ENCODE data around the gene PIK3CB.
A peak's percentile ranks its signal among the peaks of the same experiment; 100 is the strongest.
"Not testable (repeated sequence)": the region's sequence is repeated elsewhere in the genome, so short reads cannot be mapped to it uniquely, and the experiment has no call there.

PIK3CB gene

GRCh38 chr3:138640537-138640936 is 194.2 kb downstream of the PIK3CB start:
- Histone ChIP-seq H3K9ac (ENCODE audit: low read depth in 1 of 2, low read length in 2 of 2) (no peak overlapping the region), H3K27ac (ENCODE audit: low read depth in 2 of 2, low read length in 2 of 2) (no peak overlapping the region), H3K9me3 (ENCODE audit: control insufficient read depth in 2 of 2, low read length in 2 of 2) (peaks cover 0 to 2% of the 10 kb centered on the region in 2 donors)

GRCh38 chr3:138638641-138639040 is 196.1 kb downstream of the PIK3CB start:
- Histone ChIP-seq H3K36me3 (ENCODE audit: control insufficient read depth in 2 of 2, insufficient read depth in 2 of 2, low read length in 2 of 2) (no peaks in the 10 kb centered on the region), H3K27ac (ENCODE audit: low read depth in 2 of 2, low read length in 2 of 2) (no peak overlapping the region), H3K4me1 (ENCODE audit: control insufficient read depth in 2 of 2, insufficient read depth in 2 of 2, low read length in 2 of 2) (no peaks in the 10 kb centered on the region)

More at GRCh38 chr3:138640537-138640936, 194.2 kb downstream of the PIK3CB start:
- Histone ChIP-seq H3K4me3 (ENCODE audit: low read length in 2 of 2) (no peak overlapping the region), H3K36me3 (ENCODE audit: control insufficient read depth in 2 of 2, insufficient read depth in 2 of 2, low read length in 2 of 2) (no peaks in the 10 kb centered on the region), H3K4me1 (ENCODE audit: control insufficient read depth in 2 of 2, insufficient read depth in 2 of 2, low read length in 2 of 2) (no peaks in the 10 kb centered on the region), H3K27me3 (ENCODE audit: control insufficient read depth in 2 of 2, insufficient read depth in 2 of 2, low read length in 2 of 2) (no peaks in the 10 kb centered on the region)

GRCh38 chr3:138629526-138629925 is 205.2 kb downstream of the PIK3CB start:
- H3K4me3 ChIP-seq (ENCODE audit: low read length in 2 of 2), result no peak overlapping the region
- no peak overlapping the region for H3K27ac ChIP-seq (ENCODE audit: low read depth in 2 of 2, low read length in 2 of 2)
- no peaks in the 10 kb centered on the region for H3K27me3 ChIP-seq (ENCODE audit: control insufficient read depth in 2 of 2, insufficient read depth in 2 of 2, low read length in 2 of 2)
- no peaks in the 10 kb centered on the region for H3K4me1 ChIP-seq (ENCODE audit: control insufficient read depth in 2 of 2, insufficient read depth in 2 of 2, low read length in 2 of 2)
- peaks cover 3 to 4% of the 10 kb centered on the region in 2 donors for H3K36me3 ChIP-seq (ENCODE audit: control insufficient read depth in 2 of 2, insufficient read depth in 2 of 2, low read length in 2 of 2)
- no peak overlapping the region for H3K9ac ChIP-seq (ENCODE audit: low read depth in 1 of 2, low read length in 2 of 2)
- H3K9me3 ChIP-seq (ENCODE audit: control insufficient read depth in 2 of 2, low read length in 2 of 2), result no peaks in the 10 kb centered on the region

More at GRCh38 chr3:138638641-138639040, 196.1 kb downstream of the PIK3CB start:
- Histone ChIP-seq H3K9ac (ENCODE audit: low read depth in 1 of 2, low read length in 2 of 2) (no peak overlapping the region), H3K9me3 (ENCODE audit: control insufficient read depth in 2 of 2, low read length in 2 of 2) (no peaks in the 10 kb centered on the region), H3K4me3 (ENCODE audit: low read length in 2 of 2) (no peak overlapping the region), H3K27me3 (ENCODE audit: control insufficient read depth in 2 of 2, insufficient read depth in 2 of 2, low read length in 2 of 2) (no peaks in the 10 kb centered on the region)

- Histone ChIP-seq H3K27me3 (ENCODE audit: control insufficient read depth in 2 of 2, insufficient read depth in 2 of 2, low read length in 2 of 2) (no peaks in the 10 kb centered on the region), H3K9me3 (ENCODE audit: control insufficient read depth in 2 of 2, low read length in 2 of 2) (no peaks in the 10 kb centered on the region), H3K9ac (ENCODE audit: low read depth in 1 of 2, low read length in 2 of 2) (no peak overlapping the region), H3K36me3 (ENCODE audit: control insufficient read depth in 2 of 2, insufficient read depth in 2 of 2, low read length in 2 of 2) (no peaks in the 10 kb centered on the region), H3K4me3 (ENCODE audit: low read length in 2 of 2) (no peak overlapping the region), H3K4me1 (ENCODE audit: control insufficient read depth in 2 of 2, insufficient read depth in 2 of 2, low read length in 2 of 2) (no peaks in the 10 kb centered on the region), H3K27ac (ENCODE audit: low read depth in 2 of 2, low read length in 2 of 2) (no peak overlapping the region)
Observed at GRCh38 chr3:138625707-138626365, 208.9 kb downstream of the PIK3CB start.

- H3K27me3 ChIP-seq (ENCODE audit: control insufficient read depth in 2 of 2, insufficient read depth in 2 of 2, low read length in 2 of 2), result no peaks in the 10 kb centered on the region
- H3K36me3 ChIP-seq (ENCODE audit: control insufficient read depth in 2 of 2, insufficient read depth in 2 of 2, low read length in 2 of 2), result no peaks in the 10 kb centered on the region
- no peak overlapping the region for H3K4me3 ChIP-seq (ENCODE audit: low read length in 2 of 2)
- no peak overlapping the region for H3K27ac ChIP-seq (ENCODE audit: low read depth in 2 of 2, low read length in 2 of 2)
- H3K4me1 ChIP-seq (ENCODE audit: control insufficient read depth in 2 of 2, insufficient read depth in 2 of 2, low read length in 2 of 2), result no peaks in the 10 kb centered on the region
- no peaks in the 10 kb centered on the region for H3K9me3 ChIP-seq (ENCODE audit: control insufficient read depth in 2 of 2, low read length in 2 of 2)
- no peak overlapping the region for H3K9ac ChIP-seq (ENCODE audit: low read depth in 1 of 2, low read length in 2 of 2)
Observed at GRCh38 chr3:138624518-138624917, 210.2 kb downstream of the PIK3CB start.

GRCh38 chr3:138620431-138620830 is 214.3 kb downstream of the PIK3CB start:
- Histone ChIP-seq H3K9me3 (ENCODE audit: control insufficient read depth in 2 of 2, low read length in 2 of 2) (no peaks in the 10 kb centered on the region), H3K27ac (ENCODE audit: low read depth in 2 of 2, low read length in 2 of 2) (no peak overlapping the region), H3K27me3 (ENCODE audit: control insufficient read depth in 2 of 2, insufficient read depth in 2 of 2, low read length in 2 of 2) (no peaks in the 10 kb centered on the region), H3K4me1 (ENCODE audit: control insufficient read depth in 2 of 2, insufficient read depth in 2 of 2, low read length in 2 of 2) (no peaks in the 10 kb centered on the region), H3K9ac (ENCODE audit: low read depth in 1 of 2, low read length in 2 of 2) (no peak overlapping the region), H3K4me3 (ENCODE audit: low read length in 2 of 2) (no peak overlapping the region), H3K36me3 (ENCODE audit: control insufficient read depth in 2 of 2, insufficient read depth in 2 of 2, low read length in 2 of 2) (no peaks in the 10 kb centered on the region)

GRCh38 chr3:138615462-138615861 is 219.3 kb downstream of the PIK3CB start:
- no peak overlapping the region for H3K4me3 ChIP-seq (ENCODE audit: low read length in 2 of 2)
- H3K9me3 ChIP-seq (ENCODE audit: control insufficient read depth in 2 of 2, low read length in 2 of 2), result no peaks in the 10 kb centered on the region
- H3K9ac ChIP-seq (ENCODE audit: low read depth in 1 of 2, low read length in 2 of 2), result no peak overlapping the region
- no peaks in the 10 kb centered on the region for H3K27me3 ChIP-seq (ENCODE audit: control insufficient read depth in 2 of 2, insufficient read depth in 2 of 2, low read length in 2 of 2)
- no peak overlapping the region for H3K27ac ChIP-seq (ENCODE audit: low read depth in 2 of 2, low read length in 2 of 2)
- no peaks in the 10 kb centered on the region for H3K4me1 ChIP-seq (ENCODE audit: control insufficient read depth in 2 of 2, insufficient read depth in 2 of 2, low read length in 2 of 2)
- H3K36me3 ChIP-seq (ENCODE audit: control insufficient read depth in 2 of 2, insufficient read depth in 2 of 2, low read length in 2 of 2), result no peaks in the 10 kb centered on the region

GRCh38 chr3:138609898-138610266 is 224.8 kb downstream of the PIK3CB start:
- no peaks in the 10 kb centered on the region for H3K36me3 ChIP-seq (ENCODE audit: control insufficient read depth in 2 of 2, insufficient read depth in 2 of 2, low read length in 2 of 2)
- peaks cover 8 to 9% of the 10 kb centered on the region in 2 donors for H3K4me1 ChIP-seq (ENCODE audit: control insufficient read depth in 2 of 2, insufficient read depth in 2 of 2, low read length in 2 of 2)
- H3K27ac ChIP-seq (ENCODE audit: low read depth in 2 of 2, low read length in 2 of 2), result no peak overlapping the region
- H3K4me3 ChIP-seq (ENCODE audit: low read length in 2 of 2), result peak overlapping the region in 1 of 2 donors; percentile 91
- no peaks in the 10 kb centered on the region for H3K27me3 ChIP-seq (ENCODE audit: control insufficient read depth in 2 of 2, insufficient read depth in 2 of 2, low read length in 2 of 2)
- H3K9me3 ChIP-seq (ENCODE audit: control insufficient read depth in 2 of 2, low read length in 2 of 2), result no peaks in the 10 kb centered on the region
- peak overlapping the region in 1 of 2 donors; percentile 80 for H3K9ac ChIP-seq (ENCODE audit: low read depth in 1 of 2, low read length in 2 of 2)

GRCh38 chr3:138608322-138609135 is 226.2 kb downstream of the PIK3CB start, which contains the start of gene FAIM:
Gene FAIM, plus strand, starts transcription at chr3:138608771. Its CDS starts 10,956 bp downstream, at chr3:138619727.
- no peaks in the 10 kb centered on the region for H3K36me3 ChIP-seq (ENCODE audit: control insufficient read depth in 2 of 2, insufficient read depth in 2 of 2, low read length in 2 of 2)
- no peaks in the 10 kb centered on the region for H3K27me3 ChIP-seq (ENCODE audit: control insufficient read depth in 2 of 2, insufficient read depth in 2 of 2, low read length in 2 of 2)
- H3K9me3 ChIP-seq (ENCODE audit: control insufficient read depth in 2 of 2, low read length in 2 of 2), result no peaks in the 10 kb centered on the region
- peak within 1 kb of the TSS; percentile 67 to 91 for H3K4me3 ChIP-seq (ENCODE audit: low read length in 2 of 2)
- peak within 1 kb of the TSS; percentile 80 to 88 for H3K9ac ChIP-seq (ENCODE audit: low read depth in 1 of 2, low read length in 2 of 2)
- peaks cover 8 to 9% of the 10 kb centered on the region in 2 donors for H3K4me1 ChIP-seq (ENCODE audit: control insufficient read depth in 2 of 2, insufficient read depth in 2 of 2, low read length in 2 of 2)
- H3K27ac ChIP-seq (ENCODE audit: low read depth in 2 of 2, low read length in 2 of 2), result peak within 1 kb of the TSS; percentile 88 to 91

GRCh38 chr3:138604106-138604595 is 230.6 kb downstream of the PIK3CB start:
- not testable (repeated sequence) for H3K36me3 ChIP-seq (ENCODE audit: control insufficient read depth in 2 of 2, insufficient read depth in 2 of 2, low read length in 2 of 2); H3K27me3 ChIP-seq (ENCODE audit: control insufficient read depth in 2 of 2, insufficient read depth in 2 of 2, low read length in 2 of 2); H3K9ac ChIP-seq (ENCODE audit: low read depth in 1 of 2, low read length in 2 of 2); H3K4me1 ChIP-seq (ENCODE audit: control insufficient read depth in 2 of 2, insufficient read depth in 2 of 2, low read length in 2 of 2); H3K27ac ChIP-seq (ENCODE audit: low read depth in 2 of 2, low read length in 2 of 2); H3K4me3 ChIP-seq (ENCODE audit: low read length in 2 of 2); H3K9me3 ChIP-seq (ENCODE audit: control insufficient read depth in 2 of 2, low read length in 2 of 2)
